ENCODE measurements around the gene VSTM2B.

The VSTM2B gene

GRCh38 chr19:29499921-29500590 is 25.7 kb upstream of the VSTM2B start:
- Histone ChIP-seq H3K27ac (ENCODE audit: poor library complexity, severe bottlenecking) (no peak overlapping the region), H3K36me3 (ENCODE audit: low read depth) (no peaks in the 10 kb centered on the region), H3K4me1 (ENCODE audit: insufficient read depth, poor library complexity, severe bottlenecking) (no peaks in the 10 kb centered on the region), H3K27me3 (ENCODE audit: insufficient read depth, poor library complexity, severe bottlenecking) (no peaks in the 10 kb centered on the region), H3K4me3 (ENCODE audit: severe bottlenecking) (no peak overlapping the region), H3K9me3 (ENCODE audit: severe bottlenecking) (no peaks in the 10 kb centered on the region)
- no peak for ATAC-seq (ENCODE audit: low read depth)
- TF ChIP-seq CTCF (IDR thresholded peaks at IDR 0.05; ENCODE audit: poor library complexity, severe bottlenecking) = no peak
- no peak for DNase-seq (ENCODE audit: low spot score)

- Histone ChIP-seq H3K4me3 (ENCODE audit: severe bottlenecking) (no peak overlapping the region), H3K4me1 (ENCODE audit: insufficient read depth, poor library complexity, severe bottlenecking) (no peaks in the 10 kb centered on the region), H3K9me3 (ENCODE audit: severe bottlenecking) (no peaks in the 10 kb centered on the region), H3K27ac (ENCODE audit: poor library complexity, severe bottlenecking) (no peak overlapping the region), H3K36me3 (ENCODE audit: low read depth) (no peaks in the 10 kb centered on the region), H3K27me3 (ENCODE audit: insufficient read depth, poor library complexity, severe bottlenecking) (no peaks in the 10 kb centered on the region)
- DNase-seq (ENCODE audit: low spot score) (no peak), ATAC-seq (ENCODE audit: low read depth) (no peak)
- TF ChIP-seq CTCF (IDR thresholded peaks at IDR 0.05; ENCODE audit: poor library complexity, severe bottlenecking) = no peak
These were observed 23.8 kb upstream of the VSTM2B start for GRCh38 chr19:29501816-29502580.

- ATAC-seq (ENCODE audit: low read depth) (no peak), DNase-seq (ENCODE audit: low spot score) (no peak)
- Histone ChIP-seq H3K36me3 (ENCODE audit: low read depth) (no peaks in the 10 kb centered on the region), H3K4me1 (ENCODE audit: insufficient read depth, poor library complexity, severe bottlenecking) (no peaks in the 10 kb centered on the region), H3K9me3 (ENCODE audit: severe bottlenecking) (no peaks in the 10 kb centered on the region), H3K27ac (ENCODE audit: poor library complexity, severe bottlenecking) (no peak overlapping the region), H3K4me3 (ENCODE audit: severe bottlenecking) (no peak overlapping the region), H3K27me3 (ENCODE audit: insufficient read depth, poor library complexity, severe bottlenecking) (no peaks in the 10 kb centered on the region)
- TF ChIP-seq CTCF (IDR thresholded peaks at IDR 0.05; ENCODE audit: poor library complexity, severe bottlenecking) = no peak
These were observed 23.3 kb upstream of the VSTM2B start for GRCh38 chr19:29502581-29502850.

GRCh38 chr19:29503140-29503758 is 22.5 kb upstream of the VSTM2B start:
- no peak for ATAC-seq (ENCODE audit: low read depth)

More at GRCh38 chr19:29503140-29503758, 22.5 kb upstream of the VSTM2B start:
- no peaks in the 10 kb centered on the region for H3K36me3 ChIP-seq (ENCODE audit: low read depth)
- H3K27ac ChIP-seq (ENCODE audit: poor library complexity, severe bottlenecking) = no peak overlapping the region
- H3K4me3 ChIP-seq (ENCODE audit: severe bottlenecking) = no peak overlapping the region
- no peak for DNase-seq (ENCODE audit: low spot score)
- H3K27me3 ChIP-seq (ENCODE audit: insufficient read depth, poor library complexity, severe bottlenecking) = no peaks in the 10 kb centered on the region
- no peaks in the 10 kb centered on the region for H3K4me1 ChIP-seq (ENCODE audit: insufficient read depth, poor library complexity, severe bottlenecking)
- H3K9me3 ChIP-seq (ENCODE audit: severe bottlenecking) = no peaks in the 10 kb centered on the region
- TF ChIP-seq CTCF (IDR thresholded peaks at IDR 0.05; ENCODE audit: poor library complexity, severe bottlenecking) = no peak

Measured in RWPE2 (cell line).